ENCODE data around the gene OR4D10. TPM values are rescaled to one million over a fixed set of nuclear protein-coding genes. Genes with fewer than 3 reads are reported as not detected.
"Not testable (repeated sequence)": the region's sequence is repeated elsewhere in the genome, so short reads cannot be mapped to it uniquely, and the experiment has no call there.

OR4D10 gene
- polyA plus RNA-seq, 1 of the 3 experiments (the other 2 are of a cell fraction): not detected

DNA sequence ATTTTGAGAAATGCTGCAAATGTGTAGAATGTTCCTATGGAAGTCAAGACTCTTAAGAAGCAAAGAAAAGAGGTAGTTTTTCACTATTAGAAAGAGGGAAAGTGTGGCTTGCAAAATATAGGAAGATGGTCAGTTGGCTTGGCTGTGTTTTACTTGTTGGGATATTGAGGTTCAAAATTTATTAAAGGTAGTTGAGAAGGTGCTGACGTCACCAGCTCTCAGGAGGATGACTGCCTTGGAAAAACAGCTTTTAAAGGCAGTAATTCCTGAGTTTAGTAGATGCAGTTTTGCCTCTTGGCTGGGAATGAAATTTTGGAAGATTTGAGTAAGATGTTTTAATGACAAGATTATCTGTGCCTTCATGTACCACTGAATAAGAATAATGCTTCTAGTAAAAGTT lies 38.6 kb downstream of the OR4D10 start:
- H4K20me1 ChIP-seq (ENCODE audit: insufficient read depth): no peaks in the 10 kb centered on the region
- WGBS (ENCODE audit: low lambda C conversion rate): 7% methylated on average over 1 of the region's 1 CpG
- H3K4me2 ChIP-seq: no peak overlapping the region
- H3F3A ChIP-seq (replicated peaks; ENCODE audit: insufficient read depth): no peaks in the 10 kb centered on the region
- ChIA-PET POLR2A (no interaction called here), CTCF (no interaction called here)
- no peak overlapping the region for H3K27ac ChIP-seq (ENCODE audit: low read depth in 2 of 2, low read length in 1 of 2)
- no peak for TF ChIP-seq RXRA (IDR thresholded peaks at IDR 0.05; ENCODE audit: borderline replicate concordance, low read depth)
- TF ChIP-seq GATA2 (CRISPR knock-in tag; IDR thresholded peaks at IDR 0.05): no peak
- TF ChIP-seq, protein P1, sequence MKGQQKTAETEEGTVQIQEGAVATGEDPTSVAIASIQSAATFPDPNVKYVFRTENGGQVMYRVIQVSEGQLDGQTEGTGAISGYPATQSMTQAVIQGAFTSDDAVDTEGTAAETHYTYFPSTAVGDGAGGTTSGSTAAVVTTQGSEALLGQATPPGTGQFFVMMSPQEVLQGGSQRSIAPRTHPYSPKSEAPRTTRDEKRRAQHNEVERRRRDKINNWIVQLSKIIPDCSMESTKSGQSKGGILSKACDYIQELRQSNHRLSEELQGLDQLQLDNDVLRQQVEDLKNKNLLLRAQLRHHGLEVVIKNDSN (IDR thresholded peaks at IDR 0.05; ENCODE audit: borderline replicate concordance, low read depth): no peak
- no peak for TF ChIP-seq RAD21 (IDR thresholded peaks at IDR 0.05; ENCODE audit: low read length)
- TF ChIP-seq, protein P2, sequence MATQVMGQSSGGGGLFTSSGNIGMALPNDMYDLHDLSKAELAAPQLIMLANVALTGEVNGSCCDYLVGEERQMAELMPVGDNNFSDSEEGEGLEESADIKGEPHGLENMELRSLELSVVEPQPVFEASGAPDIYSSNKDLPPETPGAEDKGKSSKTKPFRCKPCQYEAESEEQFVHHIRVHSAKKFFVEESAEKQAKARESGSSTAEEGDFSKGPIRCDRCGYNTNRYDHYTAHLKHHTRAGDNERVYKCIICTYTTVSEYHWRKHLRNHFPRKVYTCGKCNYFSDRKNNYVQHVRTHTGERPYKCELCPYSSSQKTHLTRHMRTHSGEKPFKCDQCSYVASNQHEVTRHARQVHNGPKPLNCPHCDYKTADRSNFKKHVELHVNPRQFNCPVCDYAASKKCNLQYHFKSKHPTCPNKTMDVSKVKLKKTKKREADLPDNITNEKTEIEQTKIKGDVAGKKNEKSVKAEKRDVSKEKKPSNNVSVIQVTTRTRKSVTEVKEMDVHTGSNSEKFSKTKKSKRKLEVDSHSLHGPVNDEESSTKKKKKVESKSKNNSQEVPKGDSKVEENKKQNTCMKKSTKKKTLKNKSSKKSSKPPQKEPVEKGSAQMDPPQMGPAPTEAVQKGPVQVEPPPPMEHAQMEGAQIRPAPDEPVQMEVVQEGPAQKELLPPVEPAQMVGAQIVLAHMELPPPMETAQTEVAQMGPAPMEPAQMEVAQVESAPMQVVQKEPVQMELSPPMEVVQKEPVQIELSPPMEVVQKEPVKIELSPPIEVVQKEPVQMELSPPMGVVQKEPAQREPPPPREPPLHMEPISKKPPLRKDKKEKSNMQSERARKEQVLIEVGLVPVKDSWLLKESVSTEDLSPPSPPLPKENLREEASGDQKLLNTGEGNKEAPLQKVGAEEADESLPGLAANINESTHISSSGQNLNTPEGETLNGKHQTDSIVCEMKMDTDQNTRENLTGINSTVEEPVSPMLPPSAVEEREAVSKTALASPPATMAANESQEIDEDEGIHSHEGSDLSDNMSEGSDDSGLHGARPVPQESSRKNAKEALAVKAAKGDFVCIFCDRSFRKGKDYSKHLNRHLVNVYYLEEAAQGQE (IDR thresholded peaks at IDR 0.05; ENCODE audit: low read depth, low read length): no peak
- TF ChIP-seq YY1 (IDR thresholded peaks at IDR 0.05; ENCODE audit: low read depth): no peak
- TF ChIP-seq MXI1 (IDR thresholded peaks at IDR 0.05; ENCODE audit: low read depth, low read length): no peak
- TF ChIP-seq FOXM1 (IDR thresholded peaks at IDR 0.05; ENCODE audit: low read depth): no peak
- TF ChIP-seq TCF12 (IDR thresholded peaks at IDR 0.05): no peak
- TF ChIP-seq RCOR1 (IDR thresholded peaks at IDR 0.05; ENCODE audit: low read length): no peak
- no peak for DNase-seq
- H3K36me3 ChIP-seq (replicated peaks in 1 of 2; ENCODE audit: control insufficient read depth in 1 of 2, insufficient read depth in 2 of 2, low read length in 1 of 2): no peaks in the 10 kb centered on the region
- no peak overlapping the region for H2AFZ ChIP-seq (ENCODE audit: low read depth)
- no peaks in the 10 kb centered on the region for H3K9me3 ChIP-seq
- H3K27me3 ChIP-seq (ENCODE audit: insufficient read depth): peaks cover 14% of the 10 kb centered on the region; the same call in 1 of the 2 replicates
- H3K4me1 ChIP-seq (ENCODE audit: control insufficient read depth in 1 of 2, insufficient read depth in 2 of 2, low read depth in 1 of 2, low read length in 1 of 2): no peaks in the 10 kb centered on the region
- H3K79me2 ChIP-seq (ENCODE audit: insufficient read depth): no peaks in the 10 kb centered on the region
- H3K9me2 ChIP-seq: no peaks in the 10 kb centered on the region
- no peak overlapping the region for H3K9ac ChIP-seq
- H3K4me3 ChIP-seq (ENCODE audit: low read depth in 2 of 2, low read length in 1 of 2): no peak overlapping the region

DNA sequence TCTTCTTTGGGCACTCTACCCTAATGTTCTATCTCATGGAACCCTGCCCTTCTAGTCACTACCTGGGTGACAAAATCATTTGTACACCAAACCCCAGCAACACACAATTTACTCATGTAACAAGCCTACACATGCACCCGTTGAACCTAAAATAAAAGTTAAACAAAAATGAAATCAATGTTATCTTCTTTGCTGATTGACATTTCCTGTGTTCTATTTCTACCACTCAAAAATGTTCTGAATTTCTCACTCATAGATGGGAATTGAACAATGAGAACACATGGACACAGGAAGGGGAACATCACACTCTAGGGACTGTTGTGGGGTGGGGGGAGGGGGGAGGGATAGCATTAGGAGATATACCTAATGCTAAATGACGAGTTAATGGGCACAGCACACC lies 47.0 kb downstream of the OR4D10 start:
- H3K9me2 ChIP-seq; H3K9ac ChIP-seq; CTCF ChIA-PET; H3K4me2 ChIP-seq; H3K36me3 ChIP-seq (replicated peaks in 1 of 2; ENCODE audit: control insufficient read depth in 1 of 2, insufficient read depth in 2 of 2, low read length in 1 of 2); H3K4me3 ChIP-seq (ENCODE audit: low read depth in 2 of 2, low read length in 1 of 2); H2AFZ ChIP-seq (ENCODE audit: low read depth); DNase-seq; H3F3A ChIP-seq (replicated peaks; ENCODE audit: insufficient read depth); H3K79me2 ChIP-seq (ENCODE audit: insufficient read depth); POLR2A ChIA-PET; H3K4me1 ChIP-seq (ENCODE audit: control insufficient read depth in 1 of 2, insufficient read depth in 2 of 2, low read depth in 1 of 2, low read length in 1 of 2); H3K9me3 ChIP-seq; H3K27ac ChIP-seq (ENCODE audit: low read depth in 2 of 2, low read length in 1 of 2); H4K20me1 ChIP-seq (ENCODE audit: insufficient read depth): not testable (repeated sequence)
- H3K27me3 ChIP-seq (ENCODE audit: insufficient read depth): peaks cover 50% of the 10 kb centered on the region; the same call in 1 of the 2 replicates
- WGBS (ENCODE audit: low lambda C conversion rate): 7% methylated on average over 2 of the region's 2 CpGs
